ENCODE data around the gene SUSD4. TPM values are rescaled to one million over a fixed set of nuclear protein-coding genes. Genes with fewer than 3 reads are reported as not detected.

The SUSD4 gene
- total RNA-seq, 1 experiment from 2014 or later: 31.4 TPM

DNA sequence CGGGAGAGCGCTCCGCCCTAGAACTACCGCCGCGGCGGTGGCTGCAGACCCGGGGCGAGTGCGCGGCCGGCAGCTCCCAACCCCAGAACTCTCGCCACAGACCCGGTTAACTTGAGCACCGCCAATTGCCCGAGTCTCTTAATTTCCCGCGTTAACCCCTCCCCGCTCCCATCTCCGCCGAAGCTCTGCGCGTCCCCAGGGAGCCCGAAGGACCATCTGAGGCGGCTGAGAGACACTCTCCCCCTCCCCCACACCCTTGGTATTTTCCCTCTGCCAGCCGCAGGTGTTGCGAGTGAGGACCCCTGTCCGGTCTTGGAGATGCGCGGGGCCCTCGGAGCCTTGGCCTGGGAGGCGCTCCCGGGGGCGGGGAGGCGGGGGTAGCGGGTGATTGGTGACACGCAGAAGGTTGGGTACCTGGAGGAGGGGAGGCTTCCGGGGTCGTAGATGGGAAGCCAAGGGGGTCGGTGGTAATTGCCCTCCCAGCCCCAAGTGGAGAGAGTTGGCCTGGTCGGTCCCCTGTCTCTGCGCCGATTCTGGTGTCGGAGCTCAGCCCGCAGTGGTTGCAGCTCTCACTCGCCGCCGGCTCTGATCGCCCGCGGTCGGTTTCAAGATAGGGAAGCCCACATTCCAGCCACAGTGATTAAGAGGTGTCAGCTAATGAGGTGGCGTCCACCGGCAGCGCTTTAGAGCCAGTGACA lies 858 bp upstream of the SUSD4 start:
- no peaks in the 10 kb centered on the region for H3K36me3 ChIP-seq (ENCODE audit: control insufficient read depth, insufficient read depth, low read length)
- Mint-ChIP-seq H3K9me3 (ENCODE audit: unreplicated experiment) (no peaks in the 10 kb centered on the region), H3K4me1 (ENCODE audit: low read depth, unreplicated experiment) (peaks cover 5% of the 10 kb centered on the region), H3K36me3 (ENCODE audit: insufficient read depth, unreplicated experiment) (no peaks in the 10 kb centered on the region), H3K27ac (ENCODE audit: unreplicated experiment) (no peak overlapping the region), H3K27me3 (ENCODE audit: insufficient read depth, unreplicated experiment) (no peaks in the 10 kb centered on the region), H3K4me3 (ENCODE audit: unreplicated experiment) (peak overlapping the region; percentile 92)
- H3K27me3 ChIP-seq (replicated peaks; ENCODE audit: control insufficient read depth, insufficient read depth, low read length): no peaks in the 10 kb centered on the region; the same call in 1 of the 2 replicates
- H3K4me3 ChIP-seq (ENCODE audit: low read depth, low read length): peak overlapping the region; percentile 42
- TF ChIP-seq, protein P1, sequence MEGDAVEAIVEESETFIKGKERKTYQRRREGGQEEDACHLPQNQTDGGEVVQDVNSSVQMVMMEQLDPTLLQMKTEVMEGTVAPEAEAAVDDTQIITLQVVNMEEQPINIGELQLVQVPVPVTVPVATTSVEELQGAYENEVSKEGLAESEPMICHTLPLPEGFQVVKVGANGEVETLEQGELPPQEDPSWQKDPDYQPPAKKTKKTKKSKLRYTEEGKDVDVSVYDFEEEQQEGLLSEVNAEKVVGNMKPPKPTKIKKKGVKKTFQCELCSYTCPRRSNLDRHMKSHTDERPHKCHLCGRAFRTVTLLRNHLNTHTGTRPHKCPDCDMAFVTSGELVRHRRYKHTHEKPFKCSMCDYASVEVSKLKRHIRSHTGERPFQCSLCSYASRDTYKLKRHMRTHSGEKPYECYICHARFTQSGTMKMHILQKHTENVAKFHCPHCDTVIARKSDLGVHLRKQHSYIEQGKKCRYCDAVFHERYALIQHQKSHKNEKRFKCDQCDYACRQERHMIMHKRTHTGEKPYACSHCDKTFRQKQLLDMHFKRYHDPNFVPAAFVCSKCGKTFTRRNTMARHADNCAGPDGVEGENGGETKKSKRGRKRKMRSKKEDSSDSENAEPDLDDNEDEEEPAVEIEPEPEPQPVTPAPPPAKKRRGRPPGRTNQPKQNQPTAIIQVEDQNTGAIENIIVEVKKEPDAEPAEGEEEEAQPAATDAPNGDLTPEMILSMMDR (IDR thresholded peaks at IDR 0.05; ENCODE audit: insufficient read depth in 1 of 2, low read depth in 1 of 2, low read length in 1 of 2, severe bottlenecking in 1 of 2, unreplicated experiment in 1 of 2): no peak
- intact Hi-C loops (cut with micrococcal nuclease; ENCODE audit: unreplicated experiment): loop anchor here (2.0 to 5.0 kb wide), 4 partner anchors 58 to 233 kb away; no protein-coding TSS in a partner anchor
- peak; percentile 31 to 41 for DNase-seq
- no peaks in the 10 kb centered on the region; the same call in 1 of the 2 replicates for H3K4me1 ChIP-seq
- BruUV-seq (replicated peaks): no TSS peak
- CTCF ChIA-PET: interaction anchor here (1.2 to 3.1 kb wide), 4 partner anchors 102 to 319 kb away, joined by 3 to 19 read pairs (median 10); no protein-coding TSS in a partner anchor
- POLR2A ChIA-PET: no interaction called here
- no peaks in the 10 kb centered on the region for H3K9me3 ChIP-seq

DNA sequence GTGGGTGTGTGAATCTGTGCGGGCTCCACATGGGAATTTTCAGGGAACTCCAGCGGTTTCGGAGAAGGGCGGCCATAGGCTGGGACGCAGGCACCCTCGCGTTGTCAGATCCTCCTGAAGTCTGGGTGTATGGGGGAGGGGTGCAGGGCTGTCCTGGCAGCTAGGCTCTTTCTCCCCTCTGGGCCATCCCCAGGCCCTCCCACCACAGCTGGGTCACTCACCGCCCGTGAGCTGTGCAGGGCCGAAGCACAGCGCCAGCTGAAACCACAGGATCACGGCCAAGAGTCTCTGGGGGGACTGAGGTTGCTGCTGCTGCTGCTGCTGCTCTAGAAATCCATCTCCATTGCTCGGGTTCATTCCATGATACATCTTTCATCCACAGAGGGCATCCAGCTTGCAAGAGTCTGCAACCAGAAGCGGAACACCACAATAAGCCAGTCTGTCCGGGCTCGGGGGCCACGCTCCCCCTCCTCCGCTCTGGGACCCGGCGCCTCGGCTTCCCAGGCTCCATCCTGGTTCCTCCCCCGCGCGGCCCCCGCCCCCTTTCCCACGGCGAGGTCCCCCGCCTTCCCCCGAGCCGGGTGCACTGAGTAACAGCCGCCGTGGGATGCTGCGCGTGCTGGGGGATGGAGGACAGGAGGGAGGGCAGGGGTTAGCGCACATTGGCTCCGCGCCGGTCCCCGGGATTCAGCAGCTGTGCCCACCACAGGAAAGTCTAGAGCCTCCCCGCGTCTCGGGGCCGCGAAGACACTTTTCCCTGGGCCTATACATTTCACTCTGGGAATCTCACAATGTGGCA lies 720 bp downstream of the SUSD4 start:
- no peaks in the 10 kb centered on the region; the same call in 1 of the 2 replicates for H3K4me1 ChIP-seq

More for the DNA sequence above, 720 bp downstream of the SUSD4 start:
- no peaks in the 10 kb centered on the region for H3K36me3 Mint-ChIP-seq (ENCODE audit: insufficient read depth, unreplicated experiment)
- POLR2A ChIA-PET: interaction anchor here (0.9 kb wide), 1 partner anchor 60 kb away, joined by 3 read pairs; no protein-coding TSS in a partner anchor
- no peaks in the 10 kb centered on the region for H3K36me3 ChIP-seq (ENCODE audit: control insufficient read depth, insufficient read depth, low read length)
- peak overlapping the region; percentile 42 for H3K4me3 ChIP-seq (ENCODE audit: low read depth, low read length)
- H3K4me1 Mint-ChIP-seq (ENCODE audit: low read depth, unreplicated experiment): peaks cover 5% of the 10 kb centered on the region
- peak overlapping the region; percentile 92 for H3K4me3 Mint-ChIP-seq (ENCODE audit: unreplicated experiment)
- no TSS peak for BruUV-seq (replicated peaks)
- no peaks in the 10 kb centered on the region for H3K9me3 Mint-ChIP-seq (ENCODE audit: unreplicated experiment)
- no peaks in the 10 kb centered on the region for H3K9me3 ChIP-seq
- TF ChIP-seq, protein P1 (IDR thresholded peaks at IDR 0.05; ENCODE audit: insufficient read depth in 1 of 2, low read depth in 1 of 2, low read length in 1 of 2, severe bottlenecking in 1 of 2, unreplicated experiment in 1 of 2): no peak
- CTCF ChIA-PET: interaction anchor here (0.5 to 3.1 kb wide), 6 partner anchors 54 to 320 kb away, joined by 3 to 19 read pairs (median 6); no protein-coding TSS in a partner anchor
- peak; percentile 30 to 34 for DNase-seq
- H3K27me3 Mint-ChIP-seq (ENCODE audit: insufficient read depth, unreplicated experiment): no peaks in the 10 kb centered on the region
- peak overlapping the region; percentile 11 for H3K27ac Mint-ChIP-seq (ENCODE audit: unreplicated experiment)
- no peaks in the 10 kb centered on the region; the same call in 1 of the 2 replicates for H3K27me3 ChIP-seq (replicated peaks; ENCODE audit: control insufficient read depth, insufficient read depth, low read length)
- intact Hi-C loops (cut with micrococcal nuclease; ENCODE audit: unreplicated experiment): loop anchor here (5.0 kb wide), 3 partner anchors 96 to 231 kb away; no protein-coding TSS in a partner anchor

All from Caco-2 (cell line).